ENCODE measurements around the gene USB1.

GRCh38 chr16:58027916-58028455, 26.8 kb downstream of the USB1 start:
- TF ChIP-seq GATA3 (IDR thresholded peaks at IDR 0.05; ENCODE audit: low read depth, low read length) (no peak), GATA2 (IDR thresholded peaks at IDR 0.05; ENCODE audit: low read depth, low read length) (no peak)

Data from SH-SY5Y (cell line).